Left lobe of liver (tissue), 2 donors: ENCODE measurements around the gene APOLD1. TPM values are rescaled to one million over a fixed set of nuclear protein-coding genes. Genes with fewer than 3 reads are reported as not detected.
A peak's percentile ranks its signal among the peaks of the same experiment; 100 is the strongest.
"Not testable (repeated sequence)": the region's sequence is repeated elsewhere in the genome, so short reads cannot be mapped to it uniquely, and the experiment has no call there.

Experiments
- ATAC-seq: fragments of 200-7000 bp; cut with Tn5 transposase; one replicate; pipeline ENCODE4 v1.9.1; 2020; ENCODE audit warnings: mild to moderate bottlenecking, moderate library complexity
- DNase-seq: peaks from one replicate; pipeline ENCODE4 v3.0.0-alpha.2; 2020; ENCODE audit warnings: low spot score
- total RNA-seq: library from RNA; stranded (reverse); gene quantifications from one replicate; pipeline ENCODE4 v1.2.1, GENCODE V29; 2021
- donor health status: DM: no; HTN: no; CAD: no; lungs with moderate emphysema.
- donor health status: DM: no; HTN: yes; CAD: no.

The APOLD1 gene
- total RNA-seq, 1 donor from 2014 or later = 1.5 TPM

DNA sequence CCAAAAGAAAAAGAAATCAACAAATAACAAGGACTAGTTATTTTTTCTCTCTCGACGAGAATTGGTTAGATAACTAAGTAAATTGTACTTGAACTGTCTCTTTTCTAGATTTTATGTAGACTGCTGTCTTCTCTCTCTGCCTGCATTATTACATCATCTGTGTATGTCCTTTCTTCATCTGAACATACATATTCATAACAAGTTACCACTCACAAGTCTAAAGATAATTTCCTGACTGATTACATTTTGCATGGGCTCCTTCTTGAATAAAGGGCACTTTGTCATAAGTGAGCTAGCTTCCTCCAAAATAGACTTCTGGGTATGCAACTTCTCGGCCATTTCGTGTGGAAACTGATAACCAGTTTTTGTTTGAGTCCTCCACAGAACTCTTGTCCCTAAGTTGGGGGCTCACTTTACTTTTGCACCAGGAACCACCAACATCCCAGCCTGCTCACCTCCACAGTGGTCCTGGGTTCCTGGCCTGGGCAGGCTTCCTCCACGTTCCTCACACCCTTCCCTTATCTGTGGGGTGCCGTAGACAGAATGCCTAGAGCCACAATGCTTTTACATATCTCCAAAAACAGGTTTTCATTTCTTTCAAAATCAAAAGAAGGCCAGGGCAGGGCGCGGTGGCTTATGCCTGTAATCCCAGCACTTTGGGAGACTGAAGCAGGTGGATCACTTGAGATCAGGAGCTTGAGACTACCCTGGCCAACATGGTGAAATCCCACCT is 21.5 kb downstream of the APOLD1 start:
- ATAC-seq (no peak), DNase-seq (no peak)

GRCh38 chr12:12807517-12807903 is 22.1 kb downstream of the APOLD1 start:
- not testable (repeated sequence) for DNase-seq, ATAC-seq

DNA sequence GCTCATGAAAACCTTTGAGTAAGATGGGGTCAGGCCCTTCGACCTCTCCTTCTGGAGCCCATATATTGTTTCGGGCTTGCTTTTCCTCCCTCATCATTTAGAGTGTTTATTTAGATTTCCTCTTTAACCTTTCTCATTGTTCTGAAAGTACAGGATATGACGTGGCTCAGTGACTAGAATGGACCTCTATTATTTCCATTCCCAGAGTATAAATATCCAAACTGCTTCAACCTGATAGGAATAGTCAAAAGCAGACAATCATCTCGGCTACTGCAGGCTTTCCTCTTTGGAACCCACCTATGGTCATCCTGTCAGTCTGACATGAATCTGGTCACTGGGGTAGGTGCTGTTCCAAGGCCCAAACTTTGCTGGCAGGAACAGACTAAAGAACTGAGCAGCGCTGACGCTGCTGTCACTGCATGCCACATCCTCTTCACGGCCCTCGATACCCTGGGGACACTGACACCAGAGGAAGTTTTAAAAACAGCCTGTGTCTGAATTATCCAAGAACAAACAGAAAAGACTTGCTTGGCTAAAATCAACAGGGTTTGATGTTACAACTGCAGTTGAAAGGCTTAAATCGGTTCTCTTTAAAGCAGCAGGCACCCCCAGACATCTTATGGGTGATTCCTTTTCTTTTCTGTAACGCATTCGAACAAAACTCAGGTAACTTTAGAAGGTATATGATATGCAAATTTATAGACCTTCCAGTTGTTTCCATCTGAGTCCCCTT is 22.7 kb downstream of the APOLD1 start:
- DNase-seq (no peak), ATAC-seq (peak; percentile 52)

GRCh38 chr12:12810553-12811021 is 25.1 kb downstream of the APOLD1 start:
- DNase-seq (no peak), ATAC-seq (no peak)

DNA sequence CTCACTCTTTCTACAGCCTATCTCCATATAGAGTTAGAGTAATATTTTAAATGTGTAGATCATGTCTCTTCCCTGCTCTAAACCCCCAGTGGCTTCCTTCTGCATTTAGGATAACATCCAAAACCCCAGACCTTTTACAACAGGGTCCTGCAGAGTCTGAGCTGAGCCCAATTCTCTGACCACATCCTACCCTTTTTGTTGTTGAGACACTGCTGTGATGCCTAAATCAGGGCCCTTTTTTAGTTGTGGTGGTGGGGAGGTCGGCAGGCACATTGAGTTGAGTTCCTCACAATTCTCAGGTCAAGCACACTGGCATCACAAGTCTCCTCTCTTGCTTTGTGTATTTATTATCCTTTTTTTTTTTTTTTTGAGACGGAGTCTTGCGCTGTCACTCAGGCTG is 25.9 kb downstream of the APOLD1 start:
- DNase-seq = no peak
- ATAC-seq = no peak

GRCh38 chr12:12812174-12812573 is 26.7 kb downstream of the APOLD1 start:
- ATAC-seq (no peak), DNase-seq (no peak)

DNA sequence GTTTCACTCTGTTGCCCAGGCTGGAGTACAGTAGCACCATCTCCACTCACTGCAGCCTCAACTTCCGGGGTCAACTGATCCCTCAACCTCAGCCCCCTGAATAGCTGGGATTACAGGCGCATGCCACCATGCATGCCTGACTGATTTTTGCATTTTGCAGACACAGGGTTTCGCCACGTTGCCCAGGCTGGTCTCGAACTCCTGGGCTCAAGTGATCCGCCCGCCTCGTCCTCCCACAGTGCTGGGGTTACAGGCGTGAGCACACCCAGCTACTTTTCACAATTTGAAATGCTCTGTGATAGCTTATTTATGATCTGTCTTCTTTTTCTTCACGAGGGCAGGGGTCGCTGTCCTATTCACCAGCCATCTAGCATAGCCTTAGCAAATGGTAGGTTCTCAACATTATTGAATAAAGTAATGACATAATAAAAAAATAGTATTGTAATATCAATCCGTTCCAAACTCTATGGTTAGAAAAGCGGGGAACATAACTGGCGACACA is 27.2 kb downstream of the APOLD1 start:
- DNase-seq = no peak
- peak; percentile 2 for ATAC-seq

DNA sequence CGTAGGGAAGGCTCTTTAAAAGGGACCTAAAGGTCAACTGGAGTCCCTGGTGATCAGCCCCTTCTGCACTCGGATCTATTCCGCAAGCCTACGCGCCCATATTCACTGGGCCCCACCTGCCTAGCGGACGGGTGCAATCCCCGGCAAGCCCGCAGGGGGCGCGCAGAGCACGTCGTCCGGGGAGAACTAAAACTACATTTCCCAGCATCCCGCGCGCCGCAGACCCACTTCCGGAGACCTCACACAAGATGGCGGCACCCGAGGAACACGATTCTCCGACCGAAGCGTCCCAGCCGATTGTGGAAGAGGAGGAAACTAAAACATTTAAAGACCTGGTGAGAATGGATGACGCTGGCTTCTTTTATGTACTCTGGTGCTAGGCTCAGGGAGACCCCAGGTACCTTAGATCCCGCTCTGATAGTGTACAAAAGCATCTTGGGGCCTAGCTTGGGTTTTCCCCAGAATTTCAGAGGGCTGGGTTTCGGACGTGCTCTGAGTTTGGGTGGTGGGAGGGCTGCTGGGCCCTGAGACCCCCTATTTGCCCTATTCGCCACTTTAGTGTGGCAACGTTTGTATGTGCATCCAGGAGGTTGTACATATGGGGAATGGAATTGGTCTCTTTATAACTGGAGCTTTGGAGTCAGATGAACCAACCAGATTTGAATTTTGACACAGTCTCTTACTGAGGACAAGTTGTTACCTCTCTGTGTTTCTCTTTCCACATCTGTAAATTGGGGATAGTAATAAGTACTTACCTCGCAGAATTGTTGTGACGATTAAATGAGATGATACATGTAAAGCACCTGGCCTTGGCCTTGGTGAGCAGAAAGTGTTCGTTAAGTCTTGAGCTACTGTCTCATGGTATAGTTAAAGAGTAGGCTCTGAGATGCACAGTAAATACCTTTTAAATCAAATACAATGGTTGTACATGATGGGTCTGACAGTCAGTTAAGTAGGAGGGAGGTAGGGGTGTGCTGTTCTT is 28.0 kb downstream of the APOLD1 start, which contains the start of gene DDX47:
DDX47 (plus strand) TSS at position 227 of the 982 bp plus-strand sequence; CDS start at position 249, 22 bp downstream.
- DNase-seq (peak; percentile 95), ATAC-seq (peak; percentile 100)

GRCh38 chr12:12817616-12818015 is 32.2 kb downstream of the APOLD1 start:
- ATAC-seq (no peak), DNase-seq (no peak)

DNA sequence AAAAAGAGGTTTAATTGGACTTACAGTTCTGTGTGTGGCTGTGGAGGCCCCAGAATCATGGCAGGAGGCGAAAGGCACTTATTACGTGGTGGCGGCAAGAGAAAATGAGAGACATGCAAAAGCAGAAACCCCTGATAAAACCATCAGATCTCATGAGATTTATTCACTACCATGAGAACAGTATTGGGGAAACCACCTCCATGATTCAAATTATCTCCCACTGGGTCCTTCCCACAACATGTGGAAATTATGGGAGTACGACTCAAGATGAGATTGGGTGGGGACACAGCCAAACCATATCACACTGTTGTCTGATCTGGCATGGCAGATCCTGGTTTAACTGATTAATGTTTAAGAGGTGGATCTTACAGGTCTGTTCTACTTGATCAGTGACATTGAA is 33.2 kb downstream of the APOLD1 start:
- DNase-seq (no peak), ATAC-seq (no peak)

- ATAC-seq = no peak
- DNase-seq = no peak
These were observed 33.8 kb downstream of the APOLD1 start for GRCh38 chr12:12819221-12819620.

GRCh38 chr12:12819752-12820311 is 34.4 kb downstream of the APOLD1 start:
- ATAC-seq = no peak
- no peak for DNase-seq

- not testable (repeated sequence) for ATAC-seq, DNase-seq
These were observed 34.9 kb downstream of the APOLD1 start for GRCh38 chr12:12820376-12820775.

GRCh38 chr12:12821975-12822374 is 36.5 kb downstream of the APOLD1 start:
- no peak for ATAC-seq
- no peak for DNase-seq

GRCh38 chr12:12822886-12823285 is 37.4 kb downstream of the APOLD1 start:
- DNase-seq (no peak), ATAC-seq (no peak)

- no peak for ATAC-seq
- no peak for DNase-seq
These were observed 37.8 kb downstream of the APOLD1 start for GRCh38 chr12:12823300-12823699.

GRCh38 chr12:12823811-12824210 is 38.4 kb downstream of the APOLD1 start:
- ATAC-seq (no peak), DNase-seq (no peak)

DNA sequence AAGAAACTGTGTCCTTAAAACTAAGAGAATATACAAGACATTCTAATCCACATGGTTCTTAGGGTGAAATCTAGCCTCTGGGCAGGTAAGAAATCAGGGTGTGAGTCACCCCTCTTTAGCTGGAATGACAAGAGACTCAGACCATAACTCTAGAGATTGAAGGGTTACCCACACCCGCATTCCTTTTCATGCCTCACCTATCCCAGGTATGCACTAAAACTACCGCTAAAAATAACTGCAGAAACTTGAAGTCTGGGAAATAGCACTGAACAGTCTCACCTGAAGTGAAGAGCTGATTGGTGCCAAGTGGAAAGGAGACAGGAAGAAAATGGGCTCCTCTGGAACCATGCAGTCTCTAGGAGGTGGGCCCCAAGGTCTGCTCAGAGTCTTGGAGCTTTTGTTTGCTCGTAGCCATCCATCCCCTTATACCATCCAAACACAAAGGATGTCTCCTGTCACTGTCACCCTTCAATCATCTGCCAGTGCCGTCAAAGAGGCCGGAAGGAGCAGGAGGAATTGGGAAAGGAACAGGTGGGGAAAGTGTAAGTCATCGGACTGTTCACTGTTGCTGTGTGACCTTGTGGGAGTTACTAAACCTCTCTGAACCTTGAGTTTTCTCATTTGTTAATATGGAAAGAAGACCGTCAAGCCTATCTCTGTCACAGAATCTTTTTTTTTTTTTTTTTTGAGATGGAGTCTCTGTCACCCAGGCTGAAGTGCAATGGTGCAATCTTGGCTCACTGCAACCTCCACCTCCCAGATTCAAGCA is 50.1 kb downstream of the APOLD1 start:
- DNase-seq (no peak), ATAC-seq (no peak)

DNA sequence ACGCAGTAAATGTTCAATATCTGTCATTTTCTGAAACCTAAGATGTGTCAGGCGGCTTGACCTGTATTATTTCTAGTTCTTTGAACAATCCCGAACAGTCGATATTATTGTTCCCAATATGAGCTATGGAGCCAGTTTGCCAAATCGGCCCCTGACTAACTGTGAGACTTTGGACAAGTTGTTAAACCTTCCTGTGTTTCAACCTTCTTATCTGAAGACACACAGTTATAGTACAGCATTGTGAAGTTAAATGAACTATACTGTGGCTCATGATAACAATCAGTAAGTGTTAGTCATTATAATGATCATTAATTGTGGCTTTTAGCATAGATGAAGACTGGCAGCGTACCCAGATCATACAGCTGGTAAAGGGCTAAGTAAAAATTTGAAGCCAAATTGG is 51.1 kb downstream of the APOLD1 start:
- ATAC-seq = no peak
- no peak for DNase-seq
